IMR-90 (cell line): ENCODE results near the gene PQBP1. TPM values are rescaled to one million over a fixed set of nuclear protein-coding genes. Genes with fewer than 3 reads are reported as not detected.

ENCODE experiments used
- ATAC-seq: fragments of 200-7000 bp; cut with Tn5 transposase; 2 replicates; pipeline ENCODE4 v1.9.1; 2020; ENCODE audit warnings: low read depth, mild to moderate bottlenecking, moderate library complexity
- BruUV-seq: library from RNA; stranded (reverse); fragments of 400-500 nt; replicated peaks from 2 replicates; lab custom pipeline; 2021; lab: Mats Ljungman, UMichigan
- CTCF ChIA-PET: fragments of 300-600 bp; formaldehyde crosslinking; extraction: SDS; loops from one replicate; lab custom pipeline; 2021; ENCODE audit warnings: antibody characterized with exemption; lab: Yijun Ruan, JAX
- POLR2A ChIA-PET: fragments of 300-600 bp; sonication (Branson Sonifier 250); formaldehyde crosslinking; loops from one replicate; lab custom pipeline; 2022; ENCODE audit warnings: antibody characterized with exemption; ENCODE audit not compliant: unreplicated experiment; lab: Charles Lee
- DNase-seq: peaks from one replicate; pipeline ENCODE4 v3.0.0; 2013
- H2AFZ ChIP-seq: replicated peaks from 2 replicates; pipeline ENCODE3; 2013; ENCODE audit warnings: low read length, mild to moderate bottlenecking; ENCODE audit not compliant: poor library complexity
- H2AK5ac ChIP-seq: 2 replicates; pipeline ENCODE4 v1.6.1; 2013; ENCODE audit warnings: low read depth, low read length, inconsistent platforms
- H2AK9ac ChIP-seq: replicated peaks from 2 replicates; pipeline ENCODE3; 2013; ENCODE audit warnings: mild to moderate bottlenecking, low read depth, low read length, moderate library complexity; ENCODE audit not compliant: poor library complexity
- H2BK120ac ChIP-seq: 2 replicates; pipeline ENCODE4 v1.6.1; 2013; ENCODE audit warnings: low read depth, low read length, inconsistent platforms
- H2BK15ac ChIP-seq: 3 replicates; pipeline ENCODE4 v1.6.1; 2013; ENCODE audit warnings: low read depth, low read length, inconsistent platforms
- H2BK20ac ChIP-seq: 2 replicates; pipeline ENCODE4 v1.6.1; 2013; ENCODE audit warnings: low read depth, mild to moderate bottlenecking, inconsistent platforms, low read length, moderate library complexity
- H2BK5ac ChIP-seq: 2 replicates; pipeline ENCODE4 v1.6.1; 2013; ENCODE audit warnings: mild to moderate bottlenecking, low read depth, low read length, inconsistent platforms; ENCODE audit not compliant: poor library complexity, severe bottlenecking
- H3K14ac ChIP-seq: replicated peaks from 2 replicates; pipeline ENCODE4 v1.6.1; 2013; ENCODE audit warnings: low read depth, low read length, inconsistent platforms
- H3K18ac ChIP-seq: 2 replicates; pipeline ENCODE4 v1.6.1; 2013; ENCODE audit warnings: low read depth, low read length, control low read depth
- H3K23ac ChIP-seq: 2 replicates; pipeline ENCODE4 v1.6.1; 2013; ENCODE audit warnings: low read depth, low read length, inconsistent platforms
- H3K27ac ChIP-seq: 2 replicates; pipeline ENCODE4 v1.5.1; 2013; ENCODE audit warnings: mild to moderate bottlenecking, control low read depth, low read length; ENCODE audit not compliant: insufficient read depth
- H3K27me3 ChIP-seq: 2 replicates; pipeline ENCODE4 v1.6.1; 2013; ENCODE audit warnings: low read length; ENCODE audit not compliant: control insufficient read depth, insufficient read depth
- H3K36me3 ChIP-seq: 2 replicates; pipeline ENCODE4 v1.6.1; 2013; ENCODE audit warnings: low read length, mixed read lengths; ENCODE audit not compliant: control insufficient read depth, insufficient read depth
- H3K4ac ChIP-seq: 2 replicates; pipeline ENCODE4 v1.6.1; 2013; ENCODE audit warnings: low read depth, low read length, inconsistent platforms
- H3K4me1 ChIP-seq: 2 replicates; pipeline ENCODE4 v1.6.1; 2013; ENCODE audit warnings: low read length, mixed read lengths; ENCODE audit not compliant: control insufficient read depth, insufficient read depth
- H3K4me2 ChIP-seq: 2 replicates; pipeline ENCODE4 v1.6.1; 2013; ENCODE audit warnings: low read depth, mild to moderate bottlenecking, control low read depth, low read length, moderate library complexity
- H3K4me3 ChIP-seq: 2 replicates; pipeline ENCODE4 v1.5.1; 2013; ENCODE audit warnings: low read depth, mild to moderate bottlenecking, control low read depth, low read length, moderate library complexity; ENCODE audit not compliant: insufficient read depth
- H3K56ac ChIP-seq: 2 replicates; pipeline ENCODE4 v1.6.1; 2013; ENCODE audit warnings: low read length, inconsistent platforms; ENCODE audit not compliant: insufficient read depth; ENCODE audit errors: extremely low read depth
- H3K79me1 ChIP-seq, 2 experiments: 2 replicates each; pipeline ENCODE4 v1.6.1; 2013; ENCODE audit warnings: low read length in 2 of 2, inconsistent platforms in 1 of 2, low read depth in 1 of 2
- H3K9ac ChIP-seq: 2 replicates; pipeline ENCODE4 v1.6.1; 2013; ENCODE audit warnings: low read depth, low read length, control low read depth
- H3K9me1 ChIP-seq: 2 replicates; pipeline ENCODE4 v1.6.1; 2013; ENCODE audit warnings: low read length, inconsistent platforms; ENCODE audit not compliant: insufficient read depth
- H3K9me3 ChIP-seq: 2 replicates; pipeline ENCODE4 v1.6.1; 2013; ENCODE audit warnings: low read length; ENCODE audit not compliant: control insufficient read depth, insufficient read depth
- H4K20me1 ChIP-seq: 2 replicates; pipeline ENCODE4 v1.6.1; 2013; ENCODE audit warnings: low read length, inconsistent platforms; ENCODE audit not compliant: insufficient read depth
- H4K5ac ChIP-seq: 2 replicates; pipeline ENCODE4 v1.6.1; 2013; ENCODE audit warnings: mild to moderate bottlenecking, low read depth, low read length, control low read depth
- H4K8ac ChIP-seq, 2 experiments: 2 replicates each; pipeline ENCODE4 v1.6.1; 2013; ENCODE audit warnings: low read depth in 2 of 2, low read length in 2 of 2, control low read depth in 1 of 2, inconsistent platforms in 1 of 2
- H4K91ac ChIP-seq: 2 replicates; pipeline ENCODE4 v1.6.1; 2013; ENCODE audit warnings: low read depth, low read length, inconsistent platforms; ENCODE audit not compliant: insufficient read depth
- CEBPB ChIP-seq: IDR thresholded peaks from 2 replicates; pipeline ENCODE4 v1.6.1; 2012; ENCODE audit warnings: low read depth, low read length, improper control_type of control experiment
- CHD1 ChIP-seq: IDR thresholded peaks from 2 replicates; pipeline ENCODE4 v1.6.1; 2012; ENCODE audit warnings: low read depth, low read length, improper control_type of control experiment
- FOS ChIP-seq: fragments of 150-350 bp; IDR thresholded peaks from 2 replicates; pipeline ENCODE4 v1.6.1; 2016; ENCODE audit warnings: low read depth, low read length
- MAZ ChIP-seq: IDR thresholded peaks from 2 replicates; pipeline ENCODE4 v1.6.1; 2012; ENCODE audit warnings: low read depth, mild to moderate bottlenecking, low read length, improper control_type of control experiment, moderate library complexity, borderline replicate concordance
- MXI1 ChIP-seq: IDR thresholded peaks from 2 replicates; pipeline ENCODE4 v1.6.1; 2012; ENCODE audit warnings: low read depth, mild to moderate bottlenecking, low read length, moderate library complexity, borderline replicate concordance
- POLR2A ChIP-seq: IDR thresholded peaks from 2 replicates; pipeline ENCODE4 v1.6.1; 2012; ENCODE audit warnings: mild to moderate bottlenecking, low read depth, low read length
- WGBS, 2 experiments: methylation state at CpG; one replicate each; pipeline versions ENCODE4 v1.1.5 to v1.1.7; 2013; ENCODE audit warnings: missing lambda C conversion rate in 2 of 2; ENCODE audit not compliant: insufficient read length in 1 of 2; ENCODE audit errors: extremely low coverage in 2 of 2; 5-methylcytosine and 5-hydroxymethylcytosine counted together
- dilution Hi-C: fragments of 300-500 bp; cut with HindIII; formaldehyde crosslinking; loops from one replicate; pipeline ENCODE4 v1.14.3; 2018; ENCODE audit warnings: low sequenced_read_pairs; ENCODE audit not compliant: unreplicated experiment
- in situ Hi-C: fragments of 300-500 bp; cut with MboI; formaldehyde crosslinking; loops from 3 replicates; pipeline ENCODE4 v1.14.3; 2019; ENCODE audit warnings: low sequenced_read_pairs, inconsistent platforms, mixed read lengths
- intact Hi-C: fragments of 100-400 bp; cut with micrococcal nuclease; formaldehyde crosslinking; loops from 2 replicates; pipeline ENCODE4 v1.10.0; 2022
- polyA plus RNA-seq, 3 experiments: library from polyadenylated mRNA; depleted of rRNA; stranded (reverse); fragments of >200 nt; gene quantifications; 2 replicates each; pipeline ENCODE4 v1.2.3, GENCODE V29; 2012; ENCODE audit warnings: low replicate concordance in 1 of 3
- total RNA-seq: library from RNA; depleted of rRNA; stranded (reverse); fragments of >200 nt; gene quantifications from 2 replicates; pipeline ENCODE4 v1.2.3, GENCODE V29; 2012; rRNA removed
- TF ChIP-seq, protein P1 (sequence below): conservative IDR thresholded peaks from 2 replicates; pipeline ENCODE4 v1.5.1; 2012; ENCODE audit warnings: mild to moderate bottlenecking, low read depth, low read length, improper control_type of control experiment

Gene PQBP1
- total and polyA plus RNA-seq, 2 of the 4 experiments (the other 2 are of a cell fraction): 96.4 to 120 TPM

DNA sequence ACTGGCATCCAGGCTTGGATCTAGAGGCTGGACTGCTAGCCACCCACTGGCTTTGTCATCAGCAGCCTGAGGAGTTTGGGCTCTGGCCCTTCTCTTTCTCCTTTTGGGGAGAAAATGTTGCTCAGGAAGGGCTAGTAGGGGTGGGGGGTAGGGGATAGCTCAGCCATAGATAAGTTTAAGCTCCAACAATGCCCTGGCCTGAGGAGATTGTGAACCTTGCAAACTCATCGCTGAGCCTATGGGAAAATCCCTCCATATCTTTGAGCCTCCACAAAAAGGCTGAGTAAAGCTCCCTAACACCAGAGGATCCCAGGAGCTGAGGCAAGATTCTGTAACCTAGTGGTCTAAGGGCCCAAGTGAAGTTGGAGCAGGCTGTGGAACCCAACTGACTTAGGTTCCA, 50.9 kb downstream of the PQBP1 start:
- H4K20me1 ChIP-seq: peaks cover 43% of the 10 kb centered on the region
- ATAC-seq (no peak), DNase-seq (no peak)
- H3K23ac ChIP-seq: no peak overlapping the region
- H2AK5ac ChIP-seq: no peak overlapping the region
- dilution Hi-C loops (no loop called here), intact Hi-C loops (loop anchor here (10.0 kb wide), 1 partner anchor 304 kb away; no protein-coding TSS in a partner anchor), in situ Hi-C loops (no loop called here)
- H3K9ac ChIP-seq: no peak overlapping the region
- H4K91ac ChIP-seq: no peak overlapping the region
- H4K5ac ChIP-seq: no peak overlapping the region
- no peak overlapping the region for H2BK15ac ChIP-seq
- ChIA-PET POLR2A (no interaction called here), CTCF (no interaction called here)
- no peak overlapping the region for H2BK20ac ChIP-seq
- H3K4me1 ChIP-seq: no peaks in the 10 kb centered on the region
- BruUV-seq: no TSS peak
- H3K4me3 ChIP-seq: no peak overlapping the region
- no peaks in the 10 kb centered on the region; the same call in 1 of the 2 replicates for H3K9me1 ChIP-seq
- no peak overlapping the region for H3K18ac ChIP-seq
- no peak for TF ChIP-seq MAZ
- TF ChIP-seq CHD1: no peak
- TF ChIP-seq CEBPB: no peak
- TF ChIP-seq FOS: no peak
- TF ChIP-seq MXI1: no peak
- TF ChIP-seq POLR2A: no peak
- TF ChIP-seq, protein P1, sequence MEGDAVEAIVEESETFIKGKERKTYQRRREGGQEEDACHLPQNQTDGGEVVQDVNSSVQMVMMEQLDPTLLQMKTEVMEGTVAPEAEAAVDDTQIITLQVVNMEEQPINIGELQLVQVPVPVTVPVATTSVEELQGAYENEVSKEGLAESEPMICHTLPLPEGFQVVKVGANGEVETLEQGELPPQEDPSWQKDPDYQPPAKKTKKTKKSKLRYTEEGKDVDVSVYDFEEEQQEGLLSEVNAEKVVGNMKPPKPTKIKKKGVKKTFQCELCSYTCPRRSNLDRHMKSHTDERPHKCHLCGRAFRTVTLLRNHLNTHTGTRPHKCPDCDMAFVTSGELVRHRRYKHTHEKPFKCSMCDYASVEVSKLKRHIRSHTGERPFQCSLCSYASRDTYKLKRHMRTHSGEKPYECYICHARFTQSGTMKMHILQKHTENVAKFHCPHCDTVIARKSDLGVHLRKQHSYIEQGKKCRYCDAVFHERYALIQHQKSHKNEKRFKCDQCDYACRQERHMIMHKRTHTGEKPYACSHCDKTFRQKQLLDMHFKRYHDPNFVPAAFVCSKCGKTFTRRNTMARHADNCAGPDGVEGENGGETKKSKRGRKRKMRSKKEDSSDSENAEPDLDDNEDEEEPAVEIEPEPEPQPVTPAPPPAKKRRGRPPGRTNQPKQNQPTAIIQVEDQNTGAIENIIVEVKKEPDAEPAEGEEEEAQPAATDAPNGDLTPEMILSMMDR: no peak
- no peak overlapping the region for H3K27ac ChIP-seq
- H2AFZ ChIP-seq: no peak overlapping the region
- no CpG with 5 or more reads among the region's 1 CpG for WGBS, 2 experiments
- peaks cover 11% of the 10 kb centered on the region for H3K36me3 ChIP-seq
- H2BK120ac ChIP-seq: no peak overlapping the region
- no peak overlapping the region for H4K8ac ChIP-seq
- H3K9me3 ChIP-seq: no peaks in the 10 kb centered on the region
- no peak overlapping the region for H2AK9ac ChIP-seq
- peaks cover 5 to 20% of the 10 kb centered on the region in 2 experiments; a peak in 3 of 4 replicates for H3K79me1 ChIP-seq
- no peak overlapping the region for H2BK5ac ChIP-seq
- no peak overlapping the region for H3K4me2 ChIP-seq
- H3K27me3 ChIP-seq: no peaks in the 10 kb centered on the region
- no peak overlapping the region for H3K56ac ChIP-seq
- H3K4ac ChIP-seq: no peak overlapping the region
- no peak overlapping the region for H3K14ac ChIP-seq

Other genes with a start within 250 kb of the PQBP1 start
- not detected in 2 replicates for gene WAS, start 214.1 kb upstream of the PQBP1 start, total RNA-seq
- gene WAS, start 214.1 kb upstream of the PQBP1 start, polyA plus RNA-seq (2012; rRNA removed): 0.09 and 0.14 TPM in 2 replicates
- 6.6 and 7.2 TPM in 2 replicates for gene SUV39H1, start 201.2 kb upstream of the PQBP1 start, total RNA-seq
- gene SUV39H1, start 201.2 kb upstream of the PQBP1 start, polyA plus RNA-seq (2012; rRNA removed): 8.6 and 9.9 TPM in 2 replicates
- gene GLOD5, start 136.2 kb upstream of the PQBP1 start, total RNA-seq: not detected in 2 replicates
- not detected in 2 replicates for gene GLOD5, start 136.2 kb upstream of the PQBP1 start, polyA plus RNA-seq (2012; rRNA removed)
- not detected in 2 replicates for gene GATA1, start 111.3 kb upstream of the PQBP1 start, total RNA-seq
- not detected in 2 replicates for gene GATA1, start 111.3 kb upstream of the PQBP1 start, polyA plus RNA-seq (2012; rRNA removed)
- gene HDAC6, start 95.9 kb upstream of the PQBP1 start, total RNA-seq: 14.7 and 16.8 TPM in 2 replicates
- gene HDAC6, start 95.9 kb upstream of the PQBP1 start, polyA plus RNA-seq (2012; rRNA removed): 26.3 and 27.7 TPM in 2 replicates
- not detected in 2 replicates for gene ERAS, start 71.4 kb upstream of the PQBP1 start, total RNA-seq
- gene ERAS, start 71.4 kb upstream of the PQBP1 start, polyA plus RNA-seq (2012; rRNA removed): not detected in 2 replicates
- gene PCSK1N, start 62.3 kb upstream of the PQBP1 start, total RNA-seq: not detected in 2 replicates
- 0.12 and 0.24 TPM in 2 replicates for gene PCSK1N, start 62.3 kb upstream of the PQBP1 start, polyA plus RNA-seq (2012; rRNA removed)
- 25.6 and 28.7 TPM in 2 replicates for gene TIMM17B, start 162 bp upstream of the PQBP1 start, total RNA-seq
- gene TIMM17B, start 162 bp upstream of the PQBP1 start, polyA plus RNA-seq (2012; rRNA removed): 73.6 and 91.2 TPM in 2 replicates
- gene SLC35A2, start 13.7 kb downstream of the PQBP1 start, total RNA-seq: 10.8 and 12.5 TPM in 2 replicates
- gene SLC35A2, start 13.7 kb downstream of the PQBP1 start, polyA plus RNA-seq (2012; rRNA removed): 48.3 and 53.0 TPM in 2 replicates
- gene PIM2, start 21.1 kb downstream of the PQBP1 start, total RNA-seq: 6.9 and 7.3 TPM in 2 replicates
- gene PIM2, start 21.1 kb downstream of the PQBP1 start, polyA plus RNA-seq (2012; rRNA removed): 8.1 and 9.4 TPM in 2 replicates
- gene OTUD5, start 59.7 kb downstream of the PQBP1 start, total RNA-seq: 30.6 and 31.7 TPM in 2 replicates
- 48.3 and 50.4 TPM in 2 replicates for gene OTUD5, start 59.7 kb downstream of the PQBP1 start, polyA plus RNA-seq (2012; rRNA removed)
- 0.28 and 0.36 TPM in 2 replicates for gene KCND1, start 73.9 kb downstream of the PQBP1 start, total RNA-seq
- 1.8 and 1.9 TPM in 2 replicates for gene KCND1, start 73.9 kb downstream of the PQBP1 start, polyA plus RNA-seq (2012; rRNA removed)
- gene GRIPAP1, start 104.3 kb downstream of the PQBP1 start, total RNA-seq: 17.9 and 20.8 TPM in 2 replicates
- 21.4 and 25.0 TPM in 2 replicates for gene GRIPAP1, start 104.3 kb downstream of the PQBP1 start, polyA plus RNA-seq (2012; rRNA removed)
- gene TFE3, start 145.4 kb downstream of the PQBP1 start, total RNA-seq: 23.9 and 24.4 TPM in 2 replicates
- gene TFE3, start 145.4 kb downstream of the PQBP1 start, polyA plus RNA-seq (2012; rRNA removed): 40.5 and 43.6 TPM in 2 replicates
- gene CCDC120, start 161.1 kb downstream of the PQBP1 start, total RNA-seq: under 0.01 and 0.18 TPM in 2 replicates
- gene CCDC120, start 161.1 kb downstream of the PQBP1 start, polyA plus RNA-seq (2012; rRNA removed): 2.0 and 2.2 TPM in 2 replicates
- gene PRAF2, start 176.1 kb downstream of the PQBP1 start, total RNA-seq: 3.8 and 5.0 TPM in 2 replicates
- gene PRAF2, start 176.1 kb downstream of the PQBP1 start, polyA plus RNA-seq (2012; rRNA removed): 65.5 and 71.1 TPM in 2 replicates
- gene WDR45, start 182.0 kb downstream of the PQBP1 start, total RNA-seq: 25.3 and 40.7 TPM in 2 replicates
- 67.4 and 71.5 TPM in 2 replicates for gene WDR45, start 182.0 kb downstream of the PQBP1 start, polyA plus RNA-seq (2012; rRNA removed)
- 17.5 and 19.7 TPM in 2 replicates for gene GPKOW, start 225.8 kb downstream of the PQBP1 start, total RNA-seq
- 23.7 and 25.7 TPM in 2 replicates for gene GPKOW, start 225.8 kb downstream of the PQBP1 start, polyA plus RNA-seq (2012; rRNA removed)